Suprapubic skin (tissue), 4 donors: ENCODE data around the gene MFSD2A.

Experiments
- CTCF ChIP-seq, 2 donors: fragments of 200-600 bp in 1 of 2; fragments of 450-650 bp in 1 of 2; sonication (generic) in 1 of 2; IDR thresholded peaks; one replicate each; pipeline ENCODE4 v1.5.1; 2016 to 2019; ENCODE audit warnings: antibody characterized with exemption in 2 of 2, mild to moderate bottlenecking in 1 of 2, moderate library complexity in 1 of 2
- EP300 ChIP-seq: sonication (generic); formaldehyde crosslinking; IDR thresholded peaks from one replicate; pipeline ENCODE4 v1.6.1; 2017; ENCODE audit warnings: antibody characterized with exemption
- POLR2A ChIP-seq, 2 donors: fragments of 450-650 bp; IDR thresholded peaks; one replicate each; pipeline ENCODE4 v1.6.1; 2017; ENCODE audit warnings: antibody characterized with exemption in 2 of 2, mild to moderate bottlenecking in 2 of 2, moderate library complexity in 2 of 2
- POLR2AphosphoS5 ChIP-seq, 3 donors: sonication (generic); formaldehyde crosslinking; IDR thresholded peaks; one replicate each; pipeline ENCODE4 v1.6.1; 2017; ENCODE audit warnings: antibody characterized with exemption in 3 of 3

- TF ChIP-seq POLR2AphosphoS5 (IDR thresholded peaks at IDR 0.05) (no peak), POLR2A (IDR thresholded peaks at IDR 0.05) (no peak), CTCF (IDR thresholded peaks at IDR 0.05) (no peak), EP300 (no peak)
Observed at GRCh38 chr1:39944410-39945112, 10.4 kb upstream of the MFSD2A start.
